Measurements from ENCODE around the gene ABHD12B.
"Not testable (repeated sequence)": the region's sequence is repeated elsewhere in the genome, so short reads cannot be mapped to it uniquely, and the experiment has no call there.

Gene ABHD12B

DNA sequence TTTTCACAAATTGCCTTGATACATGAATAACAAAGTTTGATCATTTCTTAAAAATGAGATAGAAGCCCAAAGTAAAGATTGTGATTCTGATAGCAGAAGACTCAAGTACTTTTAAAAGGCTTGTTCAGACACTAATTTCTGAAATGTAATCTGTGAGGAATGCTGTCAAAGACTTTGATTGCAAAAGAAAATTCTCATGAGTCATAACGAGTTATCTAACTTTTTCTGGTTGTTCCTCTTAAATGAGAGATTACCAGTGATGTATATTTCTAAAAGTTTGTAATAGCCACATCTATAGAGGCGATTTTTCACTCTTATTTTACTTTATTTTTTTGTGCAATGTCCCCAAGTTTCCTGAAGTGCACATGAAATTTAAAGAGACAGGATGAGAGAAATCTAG lies 65.5 kb downstream of the ABHD12B start:
- DNase-seq = no peak

- DNase-seq = no peak
These were observed 65.9 kb downstream of the ABHD12B start for GRCh38 chr14:50937800-50938199.

DNA sequence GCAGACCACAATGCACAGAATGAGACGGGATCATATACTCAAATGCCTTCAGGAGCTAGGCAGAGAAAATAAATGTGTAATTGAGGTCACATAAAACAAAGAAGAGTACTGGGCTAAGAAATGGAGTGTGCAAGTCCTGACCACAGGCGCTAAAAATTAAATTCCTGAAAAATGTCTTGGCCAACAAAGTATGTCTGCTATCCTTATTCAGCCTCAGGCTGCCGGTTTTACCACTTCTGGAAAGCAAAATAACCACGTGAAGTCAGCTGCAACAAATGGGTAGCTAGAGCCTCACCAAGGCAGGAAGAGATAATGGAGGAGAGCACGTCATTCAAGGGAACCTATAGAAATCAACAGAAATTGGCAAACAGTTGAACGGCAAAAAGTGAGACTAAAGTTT lies 69.3 kb downstream of the ABHD12B start:
- DNase-seq = no peak

GRCh38 chr14:50941638-50942037 lies 69.8 kb downstream of the ABHD12B start:
- DNase-seq = not testable (repeated sequence)

- DNase-seq = peak; percentile 54
These were observed 71.5 kb downstream of the ABHD12B start for GRCh38 chr14:50943261-50943942.

DNA sequence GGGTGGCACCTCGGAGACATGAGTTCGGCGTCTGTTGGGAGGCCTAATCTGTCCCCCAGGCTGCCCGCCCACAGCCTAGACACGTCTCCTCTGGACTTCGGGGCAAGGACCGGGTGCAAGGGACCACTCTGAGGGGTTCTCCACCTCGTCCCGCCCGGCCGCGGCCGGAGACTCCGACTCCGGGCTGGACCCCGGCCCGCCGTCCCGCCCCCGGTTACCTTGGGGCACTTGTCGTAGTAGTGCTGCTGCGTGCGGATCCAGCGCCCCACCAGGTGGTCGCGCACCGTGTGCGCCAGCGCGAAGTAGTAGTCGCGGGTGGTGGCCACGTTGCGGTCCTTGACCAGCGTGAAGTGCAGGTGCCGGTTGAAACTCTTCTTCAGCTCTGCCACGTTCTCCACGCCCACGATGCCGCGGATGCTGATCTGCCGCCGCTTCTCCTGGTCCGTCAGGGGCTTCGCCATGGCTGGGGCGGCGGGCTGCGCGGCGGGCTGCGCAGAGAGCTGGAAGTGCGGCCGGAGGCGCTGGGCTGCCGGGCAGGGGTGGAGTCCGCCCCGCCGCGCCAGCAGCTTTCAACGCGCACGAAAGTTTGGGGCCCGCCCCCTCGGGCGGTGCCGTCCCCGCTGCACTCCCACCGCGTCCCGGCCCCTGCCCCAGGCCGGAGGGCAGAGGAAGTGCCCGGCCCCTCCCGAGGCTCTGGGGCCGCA lies 72.2 kb downstream of the ABHD12B start, which contains the start of gene PYGL:
TSS of gene PYGL (minus strand) at position 541 of the 704 bp plus-strand sequence. CDS start at position 461, 80 bp downstream.
- DNase-seq = peak; percentile 83

- DNase-seq = no peak
These were observed 73.0 kb downstream of the ABHD12B start for GRCh38 chr14:50944647-50945413.

DNA sequence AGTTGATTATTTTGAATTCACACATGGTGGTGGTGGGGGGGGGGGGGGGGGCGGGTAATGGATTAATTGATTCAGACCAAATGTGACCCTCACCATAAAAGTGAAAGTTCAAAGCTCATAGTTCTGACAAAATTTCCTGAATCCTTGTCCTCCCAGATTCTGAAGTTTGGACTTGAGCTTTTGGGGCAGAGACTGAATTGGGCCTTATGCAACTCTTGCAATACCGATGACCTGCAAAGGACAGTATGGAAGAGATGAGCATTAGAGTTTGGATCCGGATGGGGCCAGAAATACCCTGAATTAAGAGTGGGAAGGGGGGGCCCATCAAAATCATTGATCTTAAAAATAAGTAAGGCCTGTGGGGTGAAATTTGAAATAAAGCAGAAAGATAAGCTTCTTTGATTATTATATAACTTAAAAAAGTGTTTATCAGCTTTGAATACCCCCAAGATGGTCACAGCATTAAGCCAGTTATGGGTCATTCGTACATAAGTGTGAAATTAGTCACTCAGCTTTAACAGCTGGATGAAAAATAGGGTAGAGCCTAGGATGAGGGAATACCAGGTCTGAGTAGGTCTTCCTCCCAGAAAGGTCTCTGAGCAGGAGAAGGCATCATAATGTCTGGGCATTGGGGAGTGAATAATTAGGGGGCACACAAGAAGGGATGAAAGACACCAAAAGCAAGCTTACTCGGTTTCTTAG lies 74.5 kb downstream of the ABHD12B start:
- DNase-seq = no peak

GRCh38 chr14:50947446-50947845 lies 75.6 kb downstream of the ABHD12B start:
- DNase-seq = no peak

DNA sequence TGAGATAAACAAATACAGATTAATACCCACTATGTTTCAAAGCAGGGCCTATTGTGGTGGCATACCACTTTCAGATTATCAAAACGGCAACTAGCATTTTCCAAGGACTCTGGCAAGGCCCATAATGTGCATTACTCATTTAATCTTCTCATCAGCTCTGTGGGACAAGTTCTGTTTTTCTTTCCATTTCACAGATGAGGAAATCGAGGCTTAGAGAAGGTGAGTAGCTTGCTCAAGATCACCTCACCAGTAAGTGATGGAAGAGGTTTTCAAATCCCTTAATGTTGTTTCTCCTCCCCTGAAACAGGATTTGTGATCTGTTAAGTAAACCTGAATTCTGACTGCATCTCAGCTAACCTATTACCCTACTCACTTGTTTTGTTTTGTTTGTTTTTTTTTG lies 76.4 kb downstream of the ABHD12B start:
- DNase-seq = no peak

DNA sequence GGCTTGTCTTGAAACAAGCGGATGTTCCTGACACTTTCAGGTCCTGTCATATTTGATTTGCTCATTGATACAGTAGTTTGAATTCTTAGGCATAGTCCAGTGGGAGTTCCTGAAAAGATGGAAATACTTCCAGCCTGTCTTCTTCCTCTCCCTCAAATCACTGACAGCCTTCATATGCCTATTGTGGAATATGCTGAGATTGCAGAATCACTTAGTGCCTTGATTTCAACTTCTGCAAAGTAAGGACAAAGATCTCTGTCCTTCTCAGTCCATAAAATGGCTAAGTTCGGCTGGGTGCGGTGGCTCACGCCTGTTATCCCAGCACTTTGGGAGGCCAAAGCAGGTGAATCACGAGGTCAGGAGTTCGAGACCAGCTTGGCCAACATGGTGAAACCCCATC lies 79.2 kb downstream of the ABHD12B start:
- no peak for DNase-seq

GRCh38 chr14:50953502-50953901 lies 81.6 kb downstream of the ABHD12B start:
- DNase-seq = no peak

Measured in right forelimb (tissue), 1 donor.